ENCODE data around the gene TDRD9.

TDRD9 gene

GRCh38 chr14:103930051-103930604 lies 1.9 kb downstream of the TDRD9 start:
- peaks cover 5% of the 10 kb centered on the region for H3K4me1 Mint-ChIP-seq (ENCODE audit: low read depth)
- peaks cover 7% of the 10 kb centered on the region for H3K27me3 Mint-ChIP-seq
- no peaks in the 10 kb centered on the region for H3K9me3 Mint-ChIP-seq (ENCODE audit: low read depth)
- no peaks in the 10 kb centered on the region for H3K36me3 Mint-ChIP-seq
- H3K4me3 Mint-ChIP-seq, result no peak overlapping the region
- H3K27ac Mint-ChIP-seq, result no peak overlapping the region

GRCh38 chr14:103931422-103931821 lies 3.2 kb downstream of the TDRD9 start:
- Mint-ChIP-seq H3K4me3 (peak overlapping the region; percentile 2), H3K9me3 (ENCODE audit: low read depth) (no peaks in the 10 kb centered on the region), H3K27me3 (peaks cover 7% of the 10 kb centered on the region), H3K36me3 (no peaks in the 10 kb centered on the region), H3K27ac (peak overlapping the region; percentile 51), H3K4me1 (ENCODE audit: low read depth) (peaks cover 5% of the 10 kb centered on the region)

- Mint-ChIP-seq H3K4me1 (ENCODE audit: low read depth) (peaks cover 5% of the 10 kb centered on the region), H3K4me3 (peak overlapping the region; percentile 67), H3K9me3 (ENCODE audit: low read depth) (no peaks in the 10 kb centered on the region), H3K27me3 (peaks cover 7% of the 10 kb centered on the region), H3K36me3 (no peaks in the 10 kb centered on the region), H3K27ac (peak overlapping the region; percentile 38)
Measured at GRCh38 chr14:103932791-103933490, 4.7 kb downstream of the TDRD9 start.

- Mint-ChIP-seq H3K4me1 (ENCODE audit: low read depth) (peaks cover 5% of the 10 kb centered on the region), H3K9me3 (ENCODE audit: low read depth) (no peaks in the 10 kb centered on the region), H3K4me3 (no peak overlapping the region), H3K36me3 (no peaks in the 10 kb centered on the region), H3K27me3 (peaks cover 9% of the 10 kb centered on the region), H3K27ac (no peak overlapping the region)
Measured at GRCh38 chr14:103935102-103935501, 6.8 kb downstream of the TDRD9 start.

GRCh38 chr14:103941462-103941861 lies 13.2 kb downstream of the TDRD9 start:
- no peak overlapping the region for H3K4me3 Mint-ChIP-seq
- no peaks in the 10 kb centered on the region for H3K9me3 Mint-ChIP-seq (ENCODE audit: low read depth)
- peaks cover 20% of the 10 kb centered on the region for H3K27me3 Mint-ChIP-seq
- no peaks in the 10 kb centered on the region for H3K4me1 Mint-ChIP-seq (ENCODE audit: low read depth)
- H3K36me3 Mint-ChIP-seq, result no peaks in the 10 kb centered on the region
- no peak overlapping the region for H3K27ac Mint-ChIP-seq

- no peak within 1 kb of the TSS for H3K27ac Mint-ChIP-seq
- H3K4me3 Mint-ChIP-seq, result no peak within 1 kb of the TSS
- H3K36me3 Mint-ChIP-seq, result peaks cover 4% of the 10 kb centered on the region
- peaks cover 25% of the 10 kb centered on the region for H3K27me3 Mint-ChIP-seq
- peaks cover 5% of the 10 kb centered on the region for H3K9me3 Mint-ChIP-seq (ENCODE audit: low read depth)
- no peaks in the 10 kb centered on the region for H3K4me1 Mint-ChIP-seq (ENCODE audit: low read depth)
Measured at GRCh38 chr14:103941973-103942736, 13.9 kb downstream of the TDRD9 start, which contains the start of gene RD3L. RD3L (minus strand) TSS chr14:103942529; CDS start chr14:103941695, 834 bp downstream.

- H3K36me3 Mint-ChIP-seq, result peaks cover 4% of the 10 kb centered on the region
- H3K4me3 Mint-ChIP-seq, result no peak overlapping the region
- peaks cover 5% of the 10 kb centered on the region for H3K9me3 Mint-ChIP-seq (ENCODE audit: low read depth)
- no peak overlapping the region for H3K27ac Mint-ChIP-seq
- H3K27me3 Mint-ChIP-seq, result peaks cover 27% of the 10 kb centered on the region
- no peaks in the 10 kb centered on the region for H3K4me1 Mint-ChIP-seq (ENCODE audit: low read depth)
Measured at GRCh38 chr14:103943673-103944072, 15.4 kb downstream of the TDRD9 start.

GRCh38 chr14:103946975-103947374 lies 18.7 kb downstream of the TDRD9 start:
- Mint-ChIP-seq H3K9me3 (ENCODE audit: low read depth) (peaks cover 5% of the 10 kb centered on the region), H3K27ac (no peak overlapping the region), H3K27me3 (peaks cover 21% of the 10 kb centered on the region), H3K4me1 (ENCODE audit: low read depth) (no peaks in the 10 kb centered on the region), H3K4me3 (no peak overlapping the region), H3K36me3 (peaks cover 4% of the 10 kb centered on the region)

- no peak overlapping the region for H3K27ac Mint-ChIP-seq
- peaks cover 4% of the 10 kb centered on the region for H3K36me3 Mint-ChIP-seq
- H3K4me1 Mint-ChIP-seq (ENCODE audit: low read depth), result no peaks in the 10 kb centered on the region
- peaks cover 5% of the 10 kb centered on the region for H3K9me3 Mint-ChIP-seq (ENCODE audit: low read depth)
- H3K27me3 Mint-ChIP-seq, result peaks cover 19% of the 10 kb centered on the region
- no peak overlapping the region for H3K4me3 Mint-ChIP-seq
Measured at GRCh38 chr14:103948442-103948841, 20.2 kb downstream of the TDRD9 start.

GRCh38 chr14:103949131-103949790 lies 21.0 kb downstream of the TDRD9 start:
- peaks cover 5% of the 10 kb centered on the region for H3K9me3 Mint-ChIP-seq (ENCODE audit: low read depth)
- H3K4me1 Mint-ChIP-seq (ENCODE audit: low read depth), result no peaks in the 10 kb centered on the region
- H3K4me3 Mint-ChIP-seq, result no peak overlapping the region
- peaks cover 19% of the 10 kb centered on the region for H3K27me3 Mint-ChIP-seq
- peaks cover 5% of the 10 kb centered on the region for H3K36me3 Mint-ChIP-seq
- H3K27ac Mint-ChIP-seq, result no peak overlapping the region

- no peaks in the 10 kb centered on the region for H3K9me3 Mint-ChIP-seq (ENCODE audit: low read depth)
- no peak overlapping the region for H3K4me3 Mint-ChIP-seq
- no peaks in the 10 kb centered on the region for H3K36me3 Mint-ChIP-seq
- no peaks in the 10 kb centered on the region for H3K4me1 Mint-ChIP-seq (ENCODE audit: low read depth)
- no peaks in the 10 kb centered on the region for H3K27me3 Mint-ChIP-seq
- H3K27ac Mint-ChIP-seq, result no peak overlapping the region
Measured at GRCh38 chr14:103960457-103961055, 32.3 kb downstream of the TDRD9 start.

GRCh38 chr14:103961928-103962578 lies 33.8 kb downstream of the TDRD9 start:
- Mint-ChIP-seq H3K4me1 (ENCODE audit: low read depth) (no peaks in the 10 kb centered on the region), H3K27ac (no peak overlapping the region), H3K4me3 (no peak overlapping the region), H3K9me3 (ENCODE audit: low read depth) (no peaks in the 10 kb centered on the region), H3K27me3 (no peaks in the 10 kb centered on the region), H3K36me3 (no peaks in the 10 kb centered on the region)

- no peaks in the 10 kb centered on the region for H3K4me1 Mint-ChIP-seq (ENCODE audit: low read depth)
- H3K4me3 Mint-ChIP-seq, result no peak overlapping the region
- H3K27ac Mint-ChIP-seq, result no peak overlapping the region
- H3K9me3 Mint-ChIP-seq (ENCODE audit: low read depth), result no peaks in the 10 kb centered on the region
- peaks cover 2% of the 10 kb centered on the region for H3K27me3 Mint-ChIP-seq
- no peaks in the 10 kb centered on the region for H3K36me3 Mint-ChIP-seq
Measured at GRCh38 chr14:103966631-103967030, 38.4 kb downstream of the TDRD9 start.

- H3K36me3 Mint-ChIP-seq, result no peaks in the 10 kb centered on the region
- no peaks in the 10 kb centered on the region for H3K9me3 Mint-ChIP-seq (ENCODE audit: low read depth)
- peaks cover 2% of the 10 kb centered on the region for H3K27me3 Mint-ChIP-seq
- no peak overlapping the region for H3K4me3 Mint-ChIP-seq
- no peak overlapping the region for H3K27ac Mint-ChIP-seq
- no peaks in the 10 kb centered on the region for H3K4me1 Mint-ChIP-seq (ENCODE audit: low read depth)
Measured at GRCh38 chr14:103969961-103970360, 41.7 kb downstream of the TDRD9 start.
